K562 (cell line): ENCODE measurements around the gene COG4. TPM values are rescaled to one million over a fixed set of nuclear protein-coding genes. Genes with fewer than 3 reads are reported as not detected.
A peak's percentile ranks its signal among the peaks of the same experiment; 100 is the strongest.

Experiments used
- ATAC-seq: fragments of 200-7000 bp; cut with Tn5 transposase; 3 replicates; pipeline ENCODE4 v1.9.1; 2020; ENCODE audit warnings: moderate library complexity
- BruUV-seq: library from RNA; stranded (reverse); fragments of 400-500 nt; replicated peaks from 2 replicates; lab custom pipeline; 2021; lab: Mats Ljungman, UMichigan
- CTCF ChIA-PET: fragments of 300-600 bp; formaldehyde crosslinking; extraction: SDS; loops from one replicate; lab custom pipeline; 2021; ENCODE audit warnings: low intra/inter-chr PET ratio; lab: Yijun Ruan, JAX
- POLR2A ChIA-PET: fragments of 300-600, 350-650 bp; sonication (Branson Sonifier 250); formaldehyde crosslinking; extraction: SDS; loops from one replicate; lab custom pipeline; 2021; ENCODE audit warnings: antibody characterized with exemption, inconsistent platforms; lab: Yijun Ruan, JAX
- DNase-seq, 4 experiments: peaks; one replicate each; pipeline versions ENCODE4 v3.0.0 to v3.0.0-alpha.2; 2011 to 2018; ENCODE audit warnings: low spot score in 3 of 4, mixed read lengths in 3 of 4; ENCODE audit errors: extremely low read depth in 1 of 4
- FAIRE-seq: peaks from 2 replicates; lab custom pipeline; 2011; peaks lifted over from hg19 to GRCh38; lab: Jason Lieb, UNC
- H2AFZ ChIP-seq: 2 replicates; pipeline ENCODE4 v1.6.0; 2011; ENCODE audit warnings: low read depth, low read length, control low read depth, inconsistent platforms
- H3K27ac ChIP-seq: fragments of 200-600 bp; 3 replicates; pipeline ENCODE4 v1.8.0; 2011; ENCODE audit warnings: low read depth, mild to moderate bottlenecking, control low read depth, inconsistent platforms, low read length, moderate library complexity, mixed read lengths; ENCODE audit errors: extremely low read depth
- H3K27me3 ChIP-seq, 2 experiments: fragments of 300-600 bp in 1 of 2; 2 replicates in 1 of 2; 3 replicates in 1 of 2; pipeline versions ENCODE4 v1.6.0 to v1.8.0; 2011; ENCODE audit warnings: inconsistent platforms in 2 of 2, low read length in 2 of 2, mild to moderate bottlenecking in 1 of 2, mixed read lengths in 1 of 2, moderate library complexity in 1 of 2; ENCODE audit not compliant: control insufficient read depth in 2 of 2, insufficient read depth in 2 of 2
- H3K36me3 ChIP-seq: fragments of 300-600 bp; 3 replicates; pipeline ENCODE4 v1.8.0; 2011; ENCODE audit warnings: mild to moderate bottlenecking, low read length, inconsistent platforms; ENCODE audit not compliant: control insufficient read depth, insufficient read depth
- H3K4me1 ChIP-seq, 2 experiments: fragments of 200-600 bp in 1 of 2; replicated peaks in 1 of 2; 2 replicates in 1 of 2; 3 replicates in 1 of 2; pipeline versions ENCODE4 v1.5.1 to v1.8.0; 2011; ENCODE audit warnings: inconsistent platforms in 2 of 2, low read length in 2 of 2, mild to moderate bottlenecking in 1 of 2, mixed read lengths in 1 of 2, moderate library complexity in 1 of 2; ENCODE audit not compliant: control insufficient read depth in 2 of 2, insufficient read depth in 2 of 2
- H3K4me2 ChIP-seq: 2 replicates; pipeline ENCODE4 v1.6.1; 2011; ENCODE audit warnings: low read length, control low read depth, inconsistent platforms, mixed read lengths; ENCODE audit not compliant: insufficient read depth
- H3K4me3 ChIP-seq: fragments of 200-600 bp; sonication (generic), shearing (Covaris generic); 2 replicates; pipeline ENCODE4 v1.5.1; 2016; ENCODE audit warnings: control low read depth, inconsistent platforms
- H3K79me2 ChIP-seq: fragments of 200-600 bp; 3 replicates; pipeline ENCODE4 v1.8.0; 2011; ENCODE audit warnings: low read length, inconsistent platforms; ENCODE audit not compliant: control insufficient read depth, insufficient read depth
- H3K9ac ChIP-seq, 2 experiments: 2 replicates each; pipeline versions ENCODE4 v1.6.0 to v1.6.1; 2011; ENCODE audit warnings: low read depth in 2 of 2, low read length in 2 of 2, control low read depth in 1 of 2, inconsistent platforms in 1 of 2, mild to moderate bottlenecking in 1 of 2, mixed read lengths in 1 of 2; ENCODE audit not compliant: insufficient read depth in 1 of 2
- H3K9me1 ChIP-seq: one replicate; pipeline ENCODE4 v1.6.0; 2011; ENCODE audit warnings: inconsistent platforms, mild to moderate bottlenecking, low read length, moderate library complexity; ENCODE audit not compliant: control insufficient read depth, insufficient read depth
- H3K9me3 ChIP-seq: replicated peaks from 2 replicates; pipeline ENCODE4 v1.5.1; 2011; ENCODE audit warnings: low read depth, low read length, inconsistent platforms; ENCODE audit not compliant: control insufficient read depth, insufficient read depth
- H4K20me1 ChIP-seq: replicated peaks from 2 replicates; pipeline ENCODE4 v1.6.1; 2011; ENCODE audit warnings: low read length, inconsistent platforms, mixed read lengths; ENCODE audit not compliant: control insufficient read depth, insufficient read depth
- ESRRA ChIP-seq: fragments of 450-650 bp; IDR thresholded peaks from 2 replicates; pipeline ENCODE4 v1.6.1; 2014; ENCODE audit warnings: low read depth, mild to moderate bottlenecking, moderate library complexity, borderline replicate concordance
- RAD21 ChIP-seq, 2 experiments: fragments of 250-450 bp in 1 of 2; fragments of 450-650 bp in 1 of 2; sonication (Bioruptor Pico) in 1 of 2; formaldehyde crosslinking in 1 of 2; IDR thresholded peaks in 1 of 2; conservative IDR thresholded peaks in 1 of 2; 2 replicates each; pipeline versions ENCODE4 v1.4.0 to v1.8.0; 2020 to 2022; ENCODE audit warnings: mild to moderate bottlenecking in 2 of 2, moderate library complexity in 1 of 2
- ZNF699 ChIP-seq: fragments of 250-450 bp; sonication (Bioruptor Pico); IDR thresholded peaks from 2 replicates; pipeline ENCODE4 v1.8.0; 2021; ENCODE audit warnings: mild to moderate bottlenecking, moderate library complexity; ENCODE audit not compliant: insufficient replicate concordance
- ZNF766 ChIP-seq: fragments of 200-800 bp; sonication (Bioruptor generic); conservative IDR thresholded peaks from 2 replicates; pipeline ENCODE4 v1.6.1; 2016; ENCODE audit warnings: missing genetic modification characterization, missing compliant biosample characterization
- ZNF830 ChIP-seq: fragments of 250-450 bp; sonication (Bioruptor Pico); IDR thresholded peaks from 2 replicates; pipeline ENCODE4 v1.5.0; 2021; ENCODE audit warnings: mild to moderate bottlenecking
- WGBS: fragments of 100-300 bp; shearing (Covaris generic); methylation state at CpG from one replicate; pipeline ENCODE4 v1.1.6; 2016; ENCODE audit warnings: low coverage, mixed read lengths; ENCODE audit not compliant: insufficient coverage; ENCODE audit errors: missing lambda C conversion rate; 5-methylcytosine and 5-hydroxymethylcytosine counted together
- in situ Hi-C: fragments of 300-500 bp; cut with MboI; formaldehyde crosslinking; loops from 4 replicates; pipeline ENCODE4 v1.15.0; 2018; ENCODE audit warnings: inconsistent platforms, mixed read lengths
- intact Hi-C: fragments of 100-400 bp; cut with micrococcal nuclease; formaldehyde crosslinking; loops from 2 replicates; pipeline ENCODE4 v1.14.2; 2022
- polyA plus RNA-seq, 8 experiments: library from polyadenylated mRNA; depleted of rRNA in 4 of 8; stranded (reverse) in 5 of 8; unstranded in 3 of 8; fragments of >200 nt; fragmentation: Nextera tagmentation in 2 of 8; fragmentation: Illumina TruSeq in 1 of 8; extraction: Ambion mirVana in 2 of 8; extraction: Trizol in 1 of 8; gene quantifications; 2 replicates each; pipeline versions ENCODE4 v1.2.1 to v1.2.3, GENCODE V29; 2011 to 2014; ENCODE audit warnings: inconsistent platforms in 1 of 8, missing spikeins in 1 of 8
- total RNA-seq, 7 experiments: library from RNA; depleted of rRNA in 6 of 7; stranded (reverse); fragments of >200 nt in 6 of 7; fragmentation: Illumina TruSeq in 2 of 7; extraction: Trizol in 2 of 7; gene quantifications; 2 replicates each; pipeline versions ENCODE4 v1.2.1 to v1.2.3, GENCODE V29; 2011 to 2021; ENCODE audit warnings: low replicate concordance in 1 of 7
- TF ChIP-seq, protein P1 (sequence below), 2 experiments: fragments of 450-650 bp in 1 of 2; sonication (generic) in 1 of 2; formaldehyde crosslinking in 1 of 2; IDR thresholded peaks in 1 of 2; conservative IDR thresholded peaks in 1 of 2; 2 replicates each; pipeline versions ENCODE4 v1.6.1 to v1.8.1; 2016 to 2023; ENCODE audit warnings: mild to moderate bottlenecking in 2 of 2, moderate library complexity in 2 of 2, inconsistent platforms in 1 of 2, missing genetic modification reagents in 1 of 2

Gene COG4
- total and polyA plus RNA-seq, 9 of the 15 experiments (the other 6 are each of a cell fraction or from before 2014, with no cell fraction given) = 13.7 to 73.9 (median 44.2) TPM

- ChIA-PET POLR2A (interaction anchor here (0.6 to 2.2 kb wide), 3 partner anchors 8 to 22 kb away, joined by 3 to 10 read pairs (median 4); no protein-coding TSS in a partner anchor), CTCF (no interaction called here)
- no TSS peak for BruUV-seq
- H3K4me2 ChIP-seq = peak overlapping the region; percentile 90
- intact Hi-C loops (no loop called here), in situ Hi-C loops (no loop called here)
- no peaks in the 10 kb centered on the region for H3K9me3 ChIP-seq
- FAIRE-seq (no peak), DNase-seq (peak in 1 of 4 experiments; percentile 6), ATAC-seq (no peak)
- H3K36me3 ChIP-seq = peaks cover 9% of the 10 kb centered on the region; the same call in 2 of the 3 replicates
- H3K27me3 ChIP-seq = no peaks in the 10 kb centered on the region
- peaks cover 22 to 25% of the 10 kb centered on the region in 2 experiments for H3K4me1 ChIP-seq
- no peaks in the 10 kb centered on the region for H3K9me1 ChIP-seq
- no peak overlapping the region for H3K4me3 ChIP-seq
- peak overlapping the region; percentile 1 to 82; a peak in 3 of 4 replicates for H3K9ac ChIP-seq
- WGBS = 59% methylated on average over 11 of the region's 11 CpGs
- peak overlapping the region; percentile 93; the same call in 2 of the 3 replicates for H3K27ac ChIP-seq
- peaks cover 36% of the 10 kb centered on the region for H3K79me2 ChIP-seq
- TF ChIP-seq ESRRA (no peak), ZNF699 (no peak), RAD21 (CRISPR knock-in tag; conservative IDR thresholded peaks at IDR 0.05 in 1 of 2, IDR thresholded peaks at IDR 0.05 in 1 of 2) (no peak), ZNF830 (no peak), ZNF766 (CRISPR knock-in tag) (no peak)
- TF ChIP-seq, protein P1, sequence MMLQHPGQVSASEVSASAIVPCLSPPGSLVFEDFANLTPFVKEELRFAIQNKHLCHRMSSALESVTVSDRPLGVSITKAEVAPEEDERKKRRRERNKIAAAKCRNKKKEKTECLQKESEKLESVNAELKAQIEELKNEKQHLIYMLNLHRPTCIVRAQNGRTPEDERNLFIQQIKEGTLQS (IDR thresholded peaks at IDR 0.05) = peak; percentile 52
- TF ChIP-seq, protein P1 (CRISPR knock-in tag; conservative IDR thresholded peaks at IDR 0.05) = no peak
- H4K20me1 ChIP-seq = no peaks in the 10 kb centered on the region
- H2AFZ ChIP-seq = peak overlapping the region; percentile 99
These were observed 83.2 kb downstream of the COG4 start for GRCh38 chr16:70440009-70440692.
